H1 (cell line): Measurements from ENCODE around the gene USH2A. TPM values are rescaled to one million over a fixed set of nuclear protein-coding genes. Genes with fewer than 3 reads are reported as not detected.

Source experiments
- CTCF ChIA-PET: fragments of 300-600 bp; sonication (Branson Sonifier 250); formaldehyde crosslinking; loops from one replicate; lab custom pipeline; 2021; ENCODE audit not compliant: partially characterized antibody; lab: Charles Lee
- POLR2A ChIA-PET: fragments of 300-600 bp; sonication (Branson Sonifier 250); formaldehyde crosslinking; loops from one replicate; lab custom pipeline; 2021; ENCODE audit warnings: inconsistent platforms; ENCODE audit not compliant: partially characterized antibody; lab: Charles Lee
- DNase-seq, 2 experiments: peaks; one replicate each; pipeline versions ENCODE4 v3.0.0 to v3.0.0-alpha.2; 2010 to 2022; ENCODE audit warnings: low spot score in 2 of 2, low read depth in 1 of 2, mixed read lengths in 1 of 2
- FAIRE-seq: peaks from 2 replicates; lab custom pipeline; 2011; peaks lifted over from hg19 to GRCh38; lab: Jason Lieb, UNC
- H2AFZ ChIP-seq: 2 replicates; pipeline ENCODE4 v1.8.1; 2012; ENCODE audit warnings: low read length, inconsistent platforms
- H2AK5ac ChIP-seq: 2 replicates; pipeline ENCODE4 v1.6.1; 2013; ENCODE audit warnings: low read depth, low read length
- H2BK120ac ChIP-seq: replicated peaks from 2 replicates; pipeline ENCODE3; 2013; ENCODE audit warnings: low read depth, low read length, inconsistent platforms
- H2BK12ac ChIP-seq: 2 replicates; pipeline ENCODE4 v1.6.1; 2013; ENCODE audit warnings: low read depth, low read length
- H2BK15ac ChIP-seq: 2 replicates; pipeline ENCODE4 v1.6.1; 2013; ENCODE audit warnings: low read length
- H2BK20ac ChIP-seq: 2 replicates; pipeline ENCODE4 v1.6.1; 2013; ENCODE audit warnings: low read length
- H2BK5ac ChIP-seq: 2 replicates; pipeline ENCODE4 v1.6.1; 2013; ENCODE audit warnings: low read depth, low read length
- H3K14ac ChIP-seq: 2 replicates; pipeline ENCODE4 v1.6.1; 2013; ENCODE audit warnings: inconsistent platforms; ENCODE audit not compliant: insufficient read length
- H3K18ac ChIP-seq: 2 replicates; pipeline ENCODE4 v1.6.1; 2013; ENCODE audit warnings: low read length; ENCODE audit errors: extremely low read depth
- H3K23ac ChIP-seq: 2 replicates; pipeline ENCODE4 v1.6.1; 2013; ENCODE audit warnings: inconsistent platforms; ENCODE audit not compliant: insufficient read length
- H3K23me2 ChIP-seq: 2 replicates; pipeline ENCODE4 v1.6.1; 2013; ENCODE audit warnings: low read depth, low read length
- H3K27ac ChIP-seq: 2 replicates; pipeline ENCODE4 v1.6.1; 2011; ENCODE audit warnings: low read depth, low read length, inconsistent platforms
- H3K27me3 ChIP-seq, 4 experiments: replicated peaks in 1 of 4; 1 replicate in 1 of 4; 2 replicates in 3 of 4; pipeline versions ENCODE4 v1.6.1 to v1.8.1; 2011 to 2013; ENCODE audit warnings: low read length in 3 of 4, mild to moderate bottlenecking in 3 of 4, inconsistent platforms in 2 of 4, mixed read lengths in 2 of 4, moderate library complexity in 1 of 4; ENCODE audit not compliant: control insufficient read depth in 3 of 4, insufficient read depth in 3 of 4; ENCODE audit errors: extremely low read depth in 1 of 4
- H3K36me3 ChIP-seq, 4 experiments: 2 replicates each; pipeline versions ENCODE4 v1.6.1 to v1.8.1; 2011 to 2013; ENCODE audit warnings: mild to moderate bottlenecking in 4 of 4, low read length in 3 of 4, moderate library complexity in 2 of 4, control low read depth in 1 of 4, inconsistent platforms in 1 of 4; ENCODE audit not compliant: insufficient read depth in 4 of 4, control insufficient read depth in 2 of 4
- H3K4ac ChIP-seq: replicated peaks from 2 replicates; pipeline ENCODE3; 2013; ENCODE audit warnings: low read length, low read depth, mixed read lengths, inconsistent platforms; ENCODE audit not compliant: insufficient read length
- H3K4me1 ChIP-seq, 4 experiments: replicated peaks in 1 of 4; 1 replicate in 1 of 4; 2 replicates in 3 of 4; pipeline versions ENCODE4 v1.6.1 to v1.8.1; 2011 to 2013; ENCODE audit warnings: low read length in 3 of 4, inconsistent platforms in 2 of 4, mixed read lengths in 1 of 4; ENCODE audit not compliant: insufficient read depth in 4 of 4, control insufficient read depth in 3 of 4
- H3K4me2 ChIP-seq, 2 experiments: 2 replicates each; pipeline versions ENCODE4 v1.6.1 to v1.8.1; 2011 to 2013; ENCODE audit warnings: low read depth in 2 of 2, low read length in 2 of 2, control low read depth in 1 of 2, inconsistent platforms in 1 of 2, mild to moderate bottlenecking in 1 of 2; ENCODE audit not compliant: insufficient read depth in 1 of 2
- H3K4me3 ChIP-seq, 4 experiments: fragments of 200-600, 300-600 bp in 1 of 4; sonication (generic), shearing (Covaris generic), sonication (Bioruptor Twin) in 1 of 4; 2 replicates each; pipeline versions ENCODE4 v1.5.1 to v1.8.1; 2011 to 2016; ENCODE audit warnings: low read length in 4 of 4, low read depth in 3 of 4, control low read depth in 2 of 4, inconsistent platforms in 2 of 4, mild to moderate bottlenecking in 2 of 4, mixed read lengths in 1 of 4, moderate library complexity in 1 of 4; ENCODE audit not compliant: insufficient read depth in 2 of 4; ENCODE audit errors: extremely low read depth in 1 of 4
- H3K56ac ChIP-seq: replicated peaks from 2 replicates; pipeline ENCODE3; 2013; ENCODE audit warnings: low read depth, mild to moderate bottlenecking, mixed read lengths, low read length, inconsistent platforms; ENCODE audit not compliant: insufficient read length
- H3K79me1 ChIP-seq: 2 replicates; pipeline ENCODE4 v1.6.1; 2013; ENCODE audit warnings: low read depth, low read length, control low read depth
- H3K79me2 ChIP-seq, 2 experiments: 2 replicates each; pipeline versions ENCODE4 v1.6.1 to v1.8.1; 2012 to 2013; ENCODE audit warnings: low read length in 2 of 2, mild to moderate bottlenecking in 2 of 2, inconsistent platforms in 1 of 2; ENCODE audit not compliant: insufficient read depth in 2 of 2, control insufficient read depth in 1 of 2
- H3K9ac ChIP-seq, 4 experiments: replicated peaks in 1 of 4; 1 replicate in 1 of 4; 2 replicates in 3 of 4; pipeline versions ENCODE4 v1.6.1 to v1.8.1; 2011 to 2013; ENCODE audit warnings: low read depth in 3 of 4, low read length in 3 of 4, control low read depth in 2 of 4, mild to moderate bottlenecking in 2 of 4, moderate library complexity in 2 of 4, inconsistent platforms in 1 of 4; ENCODE audit errors: extremely low read depth in 1 of 4
- H3K9me3 ChIP-seq, 2 experiments: 2 replicates each; pipeline versions ENCODE4 v1.6.1 to v1.8.1; 2012 to 2013; ENCODE audit warnings: mild to moderate bottlenecking in 2 of 2, moderate library complexity in 2 of 2, control low read depth in 1 of 2, inconsistent platforms in 1 of 2, low read depth in 1 of 2, low read length in 1 of 2, mixed read lengths in 1 of 2; ENCODE audit not compliant: insufficient read depth in 2 of 2
- H4K20me1 ChIP-seq, 2 experiments: replicated peaks in 1 of 2; 2 replicates each; pipeline versions ENCODE3 to v1.8.1; 2011 to 2013; ENCODE audit warnings: inconsistent platforms in 2 of 2, low read length in 2 of 2, mild to moderate bottlenecking in 1 of 2; ENCODE audit not compliant: insufficient read depth in 2 of 2, control insufficient read depth in 1 of 2
- H4K5ac ChIP-seq: 2 replicates; pipeline ENCODE4 v1.6.1; 2013; ENCODE audit warnings: low read length, low read depth, mixed read lengths, inconsistent platforms; ENCODE audit not compliant: insufficient read length
- H4K8ac ChIP-seq: 2 replicates; pipeline ENCODE4 v1.8.0; 2013; ENCODE audit warnings: mild to moderate bottlenecking, moderate library complexity, low read length, inconsistent platforms; ENCODE audit not compliant: insufficient read depth; ENCODE audit errors: extremely low read depth
- H4K91ac ChIP-seq: replicated peaks from 2 replicates; pipeline ENCODE3; 2013; ENCODE audit warnings: low read length, mixed read lengths, inconsistent platforms; ENCODE audit not compliant: insufficient read length
- CTCF ChIP-seq, 3 experiments: IDR thresholded peaks; 1 replicate in 2 of 3; 2 replicates in 1 of 3; pipeline versions ENCODE4 v1.5.1 to v1.6.1; 2011; ENCODE audit warnings: low read length in 3 of 3, mild to moderate bottlenecking in 3 of 3, inconsistent platforms in 2 of 3, low read depth in 1 of 3, moderate library complexity in 1 of 3; ENCODE audit not compliant: insufficient read depth in 1 of 3; ENCODE audit errors: control extremely low read depth in 1 of 3
- GTF2F1 ChIP-seq: IDR thresholded peaks from 2 replicates; pipeline ENCODE4 v1.6.1; 2012; ENCODE audit warnings: low read depth, low read length, improper control_type of control experiment, borderline replicate concordance
- MAX ChIP-seq: IDR thresholded peaks from 2 replicates; pipeline ENCODE4 v1.6.1; 2012; ENCODE audit warnings: inconsistent platforms
- RAD21 ChIP-seq, 2 experiments: IDR thresholded peaks in 1 of 2; conservative IDR thresholded peaks in 1 of 2; 2 replicates each; pipeline ENCODE4 v1.6.1; 2011; ENCODE audit warnings: low read depth in 2 of 2, low read length in 2 of 2, improper control_type of control experiment in 1 of 2, inconsistent platforms in 1 of 2, mild to moderate bottlenecking in 1 of 2, moderate library complexity in 1 of 2
- WGBS, 2 experiments: shearing (Covaris generic) in 1 of 2; methylation state at CpG; one replicate each; pipeline versions ENCODE4 v1.1.6 to v1.1.7; 2013 to 2015; ENCODE audit warnings: low lambda C conversion rate in 2 of 2, mixed read lengths in 2 of 2, inconsistent platforms in 1 of 2, low coverage in 1 of 2, missing lambda C conversion rate in 1 of 2; ENCODE audit not compliant: insufficient replicate concordance in 2 of 2, insufficient coverage in 1 of 2, insufficient read length in 1 of 2; ENCODE audit errors: extremely low coverage in 1 of 2, missing lambda C conversion rate in 1 of 2; 5-methylcytosine and 5-hydroxymethylcytosine counted together
- polyA plus RNA-seq, 7 experiments: library from polyadenylated mRNA; depleted of rRNA in 3 of 7; stranded (reverse) in 5 of 7; unstranded in 2 of 7; fragments of >200 nt in 5 of 7; fragments of 200-250 nt in 2 of 7; gene quantifications; 1 replicate in 5 of 7; 2 replicates in 1 of 7; 4 replicates in 1 of 7; pipeline versions ENCODE4 v1.2.1 to v1.2.3, GENCODE V29; 2011 to 2013; ENCODE audit warnings: missing spikeins in 2 of 7, mixed read lengths in 2 of 7
- total RNA-seq: library from RNA; stranded (reverse); fragmentation: NEBNext Ultra II Directional; extraction: Animal tissue kit (Norgen Biotek cat#: 25700); gene quantifications from 2 replicates; pipeline ENCODE4 v1.2.1, GENCODE V29; 2021

The USH2A gene
- total and polyA plus RNA-seq, 2 of the 8 experiments (the other 6 are each of a cell fraction or from before 2014, with no cell fraction given) = 0.02 to 0.17 TPM

GRCh38 chr1:215682232-215682631, 741.0 kb downstream of the USH2A start:
- no peak overlapping the region for H2AK5ac ChIP-seq
- no peak overlapping the region for H3K27ac ChIP-seq
- FAIRE-seq (no peak), DNase-seq (no peak)
- H3K4me1 ChIP-seq = 0 out of 7 replicates have a peak, but pooled peaks cover 0 to 3% (median 0%) of the 10 kb centered on the region in 4 experiments
- H3K56ac ChIP-seq = no peak overlapping the region
- no peak overlapping the region for H2BK20ac ChIP-seq
- no peak overlapping the region for H3K14ac ChIP-seq
- H3K4me2 ChIP-seq = no peak overlapping the region
- no peaks in the 10 kb centered on the region for H3K79me1 ChIP-seq
- no peaks in the 10 kb centered on the region for H3K9me3 ChIP-seq
- H3K23ac ChIP-seq = no peak overlapping the region
- H3K9ac ChIP-seq = no peak overlapping the region
- WGBS, 2 experiments = 88% methylated on average over 2 of the region's 2 CpGs; no CpG with 5 or more reads in 1 of the 2 experiments
- H3K27me3 ChIP-seq = no peaks in the 10 kb centered on the region
- no peak overlapping the region for H2BK5ac ChIP-seq
- no peak overlapping the region for H2BK15ac ChIP-seq
- H3K36me3 ChIP-seq = no peaks in the 10 kb centered on the region
- H3K4me3 ChIP-seq = no peak overlapping the region
- no peak overlapping the region for H4K8ac ChIP-seq
- no peak overlapping the region for H3K18ac ChIP-seq
- H2BK12ac ChIP-seq = no peak overlapping the region
- no peak overlapping the region for H2BK120ac ChIP-seq
- no peak overlapping the region for H3K4ac ChIP-seq
- no peak overlapping the region for H2AFZ ChIP-seq
- H4K91ac ChIP-seq = no peak overlapping the region
- TF ChIP-seq MAX = no peak
- TF ChIP-seq RAD21 (IDR thresholded peaks at IDR 0.05 in 1 of 2, conservative IDR thresholded peaks at IDR 0.05 in 1 of 2; ENCODE audit: low read depth in 2 of 2, low read length in 2 of 2) = peak in 1 of 2 experiments; percentile 8; a peak in 1 of 4 replicates
- no peak for TF ChIP-seq GTF2F1
- TF ChIP-seq CTCF (IDR thresholded peaks at IDR 0.05; ENCODE audit: control extremely low read depth in 1 of 3, insufficient read depth in 1 of 3, low read depth in 1 of 3, low read length in 3 of 3) = peak in 1 of 3 experiments; percentile 17; a peak in 1 of 4 replicates
- H3K23me2 ChIP-seq = 0 out of 2 replicates have a peak, but pooled peaks cover 2% of the 10 kb centered on the region
- POLR2A ChIA-PET = no interaction called here
- no peaks in the 10 kb centered on the region for H3K79me2 ChIP-seq
- no peak overlapping the region for H4K5ac ChIP-seq
- H4K20me1 ChIP-seq = no peaks in the 10 kb centered on the region
- CTCF ChIA-PET = interaction anchor here (0.7 to 1.5 kb wide), 2 partner anchors 9 to 539 kb away, joined by 3 to 7 read pairs; no protein-coding TSS in a partner anchor
